Tibial nerve (tissue), 4 donors: ENCODE data around the gene TTC27. TPM values are rescaled to one million over a fixed set of nuclear protein-coding genes. Genes with fewer than 3 reads are reported as not detected.

ENCODE experiments used
- DNase-seq, 2 donors: peaks; one replicate each; pipeline ENCODE4 v3.0.0-alpha.2; 2019; ENCODE audit warnings: low spot score in 2 of 2
- H3K27ac ChIP-seq, 4 donors: fragments of 200-600 bp; sonication (generic) in 3 of 4; one replicate each; pipeline ENCODE4 v1.5.1; 2017 to 2019; ENCODE audit warnings: mild to moderate bottlenecking in 1 of 4
- H3K27me3 ChIP-seq, 2 donors: fragments of 200-600 bp; sonication (generic) in 1 of 2; one replicate each; pipeline versions ENCODE4 v1.5.1 to v1.6.0; 2017 to 2019
- H3K36me3 ChIP-seq, 3 donors: fragments of 200-600 bp; sonication (generic); one replicate each; pipeline ENCODE4 v1.5.1; 2018 to 2019
- H3K4me1 ChIP-seq, 4 donors: fragments of 200-600 bp; sonication (generic) in 3 of 4; one replicate each; pipeline ENCODE4 v1.5.1; 2017 to 2019
- H3K4me3 ChIP-seq, 4 donors: fragments of 200-600 bp; sonication (generic) in 3 of 4; one replicate each; pipeline ENCODE4 v1.5.1; 2017 to 2019; ENCODE audit warnings: mild to moderate bottlenecking in 1 of 4, moderate library complexity in 1 of 4
- H3K9me3 ChIP-seq, 4 donors: fragments of 200-600 bp; sonication (generic) in 3 of 4; one replicate each; pipeline ENCODE4 v1.5.1; 2017 to 2019
- CTCF ChIP-seq, 5 experiments: fragments of 200-600 bp in 3 of 5; fragments of 450-650 bp in 2 of 5; sonication (generic) in 3 of 5; IDR thresholded peaks; one replicate each; pipeline ENCODE4 v1.5.1; 2016 to 2019; ENCODE audit warnings: antibody characterized with exemption in 5 of 5, mild to moderate bottlenecking in 3 of 5, moderate library complexity in 2 of 5
- EP300 ChIP-seq, 2 donors: sonication (generic); formaldehyde crosslinking; IDR thresholded peaks; one replicate each; pipeline ENCODE4 v1.6.1; 2017; ENCODE audit warnings: antibody characterized with exemption in 2 of 2, mild to moderate bottlenecking in 1 of 2
- POLR2A ChIP-seq, 2 donors: fragments of 450-650 bp; IDR thresholded peaks; one replicate each; pipeline ENCODE4 v1.6.1; 2017; ENCODE audit warnings: antibody characterized with exemption in 2 of 2, mild to moderate bottlenecking in 2 of 2, moderate library complexity in 2 of 2
- WGBS, 2 donors: methylation state at CpG; one replicate each; pipeline ENCODE4 v1.1.5; 2018; 5-methylcytosine and 5-hydroxymethylcytosine counted together
- total RNA-seq, 4 donors: library from RNA; depleted of rRNA; stranded (reverse); fragments of >200 nt; gene quantifications; one replicate each; pipeline ENCODE4 v1.1.0, GENCODE V29; 2016

The TTC27 gene
- total RNA-seq, 4 donors from 2014 or later: 22.5 to 25.8 (median 24.3) TPM

GRCh38 chr2:32798829-32799228 is 171.0 kb downstream of the TTC27 start:
- H3K4me1 ChIP-seq: no peaks in the 10 kb centered on the region
- H3K27me3 ChIP-seq: no peaks in the 10 kb centered on the region
- no peak overlapping the region for H3K4me3 ChIP-seq
- no peak for DNase-seq
- H3K9me3 ChIP-seq: no peaks in the 10 kb centered on the region
- 74 to 75% methylated on average over 2 of the region's 2 CpGs for WGBS, 2 donors
- TF ChIP-seq POLR2A (IDR thresholded peaks at IDR 0.05): no peak
- no peak for TF ChIP-seq EP300 (IDR thresholded peaks at IDR 0.05)
- no peak for TF ChIP-seq CTCF (IDR thresholded peaks at IDR 0.05)
- H3K27ac ChIP-seq: no peak overlapping the region
- H3K36me3 ChIP-seq: peaks cover 0 to 7% (median 0%) of the 10 kb centered on the region in 3 donors

- Histone ChIP-seq H3K36me3 (peaks cover 0 to 7% (median 0%) of the 10 kb centered on the region in 3 donors), H3K27ac (no peak overlapping the region), H3K4me3 (no peak overlapping the region), H3K9me3 (no peaks in the 10 kb centered on the region), H3K27me3 (no peaks in the 10 kb centered on the region), H3K4me1 (no peaks in the 10 kb centered on the region)
- 91 to 98% methylated on average over 3 of the region's 3 CpGs for WGBS, 2 donors
- no peak for TF ChIP-seq CTCF (IDR thresholded peaks at IDR 0.05)
- no peak for TF ChIP-seq POLR2A (IDR thresholded peaks at IDR 0.05)
- no peak for TF ChIP-seq EP300 (IDR thresholded peaks at IDR 0.05)
- no peak for DNase-seq
These were observed 173.9 kb downstream of the TTC27 start for GRCh38 chr2:32801741-32802140.

GRCh38 chr2:32802877-32803276 is 175.0 kb downstream of the TTC27 start:
- 88 to 93% methylated on average over 4 of the region's 4 CpGs for WGBS, 2 donors
- H3K9me3 ChIP-seq: no peaks in the 10 kb centered on the region
- H3K36me3 ChIP-seq: peaks cover 0 to 7% (median 0%) of the 10 kb centered on the region in 3 donors
- no peaks in the 10 kb centered on the region for H3K4me1 ChIP-seq
- DNase-seq: no peak
- H3K4me3 ChIP-seq: no peak overlapping the region
- no peak for TF ChIP-seq POLR2A (IDR thresholded peaks at IDR 0.05)
- TF ChIP-seq EP300 (IDR thresholded peaks at IDR 0.05): no peak
- no peak for TF ChIP-seq CTCF (IDR thresholded peaks at IDR 0.05)
- no peak overlapping the region for H3K27ac ChIP-seq
- no peaks in the 10 kb centered on the region for H3K27me3 ChIP-seq

GRCh38 chr2:32804205-32804604 is 176.4 kb downstream of the TTC27 start:
- Histone ChIP-seq H3K27me3 (no peaks in the 10 kb centered on the region), H3K27ac (no peak overlapping the region), H3K36me3 (peaks cover 0 to 8% (median 0%) of the 10 kb centered on the region in 3 donors), H3K4me1 (no peaks in the 10 kb centered on the region), H3K4me3 (no peak overlapping the region), H3K9me3 (no peaks in the 10 kb centered on the region)
- WGBS, 2 donors: 91 to 93% methylated on average over 2 of the region's 2 CpGs
- TF ChIP-seq CTCF (IDR thresholded peaks at IDR 0.05): no peak
- TF ChIP-seq POLR2A (IDR thresholded peaks at IDR 0.05): no peak
- no peak for TF ChIP-seq EP300 (IDR thresholded peaks at IDR 0.05)
- DNase-seq: no peak

- 83 to 90% methylated on average over 4 of the region's 4 CpGs for WGBS, 2 donors
- Histone ChIP-seq H3K9me3 (no peaks in the 10 kb centered on the region), H3K27ac (no peak overlapping the region), H3K4me1 (no peaks in the 10 kb centered on the region), H3K4me3 (no peak overlapping the region), H3K27me3 (no peaks in the 10 kb centered on the region), H3K36me3 (peaks cover 0 to 14% (median 0%) of the 10 kb centered on the region in 3 donors)
- no peak for TF ChIP-seq POLR2A (IDR thresholded peaks at IDR 0.05)
- TF ChIP-seq CTCF (IDR thresholded peaks at IDR 0.05): no peak
- TF ChIP-seq EP300 (IDR thresholded peaks at IDR 0.05): no peak
- DNase-seq: no peak
These were observed 177.6 kb downstream of the TTC27 start for GRCh38 chr2:32805104-32806095.
